Mammary epithelial cell (primary cell): Measurements from ENCODE around the gene WDR44.

ENCODE experiments used
- CTCF ChIP-seq, 2 donors: IDR thresholded peaks in 1 of 2; conservative IDR thresholded peaks in 1 of 2; 2 replicates each; pipeline ENCODE4 v1.5.1; 2011 to 2012; ENCODE audit warnings: inconsistent platforms in 2 of 2, low read length in 2 of 2, mild to moderate bottlenecking in 2 of 2, control low read depth in 1 of 2, low read depth in 1 of 2; ENCODE audit not compliant: insufficient read depth in 1 of 2; ENCODE audit errors: extremely low read depth in 1 of 2
- EZH2 ChIP-seq: IDR thresholded peaks from 2 replicates; pipeline ENCODE4 v1.6.1; 2012; ENCODE audit warnings: low read length, inconsistent platforms, borderline replicate concordance

- TF ChIP-seq EZH2 = no peak
- no peak for TF ChIP-seq CTCF (conservative IDR thresholded peaks at IDR 0.05 in 1 of 2, IDR thresholded peaks at IDR 0.05 in 1 of 2; ENCODE audit: extremely low read depth in 1 of 2, insufficient read depth in 1 of 2, low read depth in 1 of 2, low read length in 2 of 2)
Measured at GRCh38 chrX:118464501-118464900, 118.6 kb downstream of the WDR44 start.
